BJ (cell line): ENCODE measurements around the gene ONECUT1. TPM values are rescaled to one million over a fixed set of nuclear protein-coding genes. Genes with fewer than 3 reads are reported as not detected.

Experiments used
- CTCF ChIA-PET: fragments of 350-600 bp; formaldehyde crosslinking; extraction: SDS; loops from one replicate; lab custom pipeline; 2021; ENCODE audit warnings: antibody characterized with exemption, inconsistent platforms; lab: Yijun Ruan, JAX
- POLR2A ChIA-PET: fragments of 300-600 bp; sonication (Branson Sonifier 250); formaldehyde crosslinking; extraction: SDS; loops from one replicate; lab custom pipeline; 2021; ENCODE audit warnings: antibody characterized with exemption; lab: Charles Lee
- DNase-seq: peaks from one replicate; pipeline ENCODE4 v3.0.0-alpha.2; 2011; ENCODE audit warnings: low read depth
- H3K27me3 ChIP-seq: 2 replicates; pipeline ENCODE4 v1.6.0; 2011; ENCODE audit warnings: low read length; ENCODE audit not compliant: control insufficient read depth, insufficient read depth
- H3K36me3 ChIP-seq: 2 replicates; pipeline ENCODE4 v1.5.1; 2011; ENCODE audit warnings: low read length; ENCODE audit not compliant: control insufficient read depth, insufficient read depth
- H3K4me3 ChIP-seq: 2 replicates; pipeline ENCODE4 v1.5.1; 2011; ENCODE audit warnings: low read depth, mild to moderate bottlenecking, control low read depth, low read length
- polyA plus RNA-seq: library from polyadenylated mRNA; depleted of rRNA; stranded (reverse); fragments of >200 nt; gene quantifications from 2 replicates; pipeline ENCODE4 v1.2.3, GENCODE V29; 2011
- TF ChIP-seq, protein P1 (sequence below): IDR thresholded peaks from 2 replicates; pipeline ENCODE4 v1.5.1; 2011; ENCODE audit warnings: low read depth, mild to moderate bottlenecking, control low read depth, inconsistent platforms, low read length, moderate library complexity; ENCODE audit not compliant: insufficient read depth

ONECUT1 gene
- polyA plus RNA-seq, 1 experiment = not detected

DNA sequence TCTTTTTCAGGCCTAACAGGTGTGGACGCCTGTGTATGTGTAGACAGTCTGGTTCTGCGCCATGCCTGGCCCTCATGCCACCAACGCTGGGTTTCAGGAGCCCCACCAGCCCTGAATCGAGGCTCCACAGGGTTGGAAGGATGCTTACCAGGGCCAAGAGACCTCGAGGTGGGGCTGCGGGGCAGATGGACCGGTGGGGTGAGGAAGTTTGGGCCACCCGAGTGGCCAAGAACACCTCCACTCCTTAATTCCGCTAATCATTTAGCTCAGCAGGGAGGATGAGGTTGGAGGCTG, 6.0 kb upstream of the ONECUT1 start:
- CTCF ChIA-PET = no interaction called here
- POLR2A ChIA-PET = no interaction called here
- Histone ChIP-seq H3K27me3 (peaks cover 72% of the 10 kb centered on the region), H3K4me3 (no peak overlapping the region), H3K36me3 (no peaks in the 10 kb centered on the region)
- no peak for DNase-seq
- TF ChIP-seq, protein P1, sequence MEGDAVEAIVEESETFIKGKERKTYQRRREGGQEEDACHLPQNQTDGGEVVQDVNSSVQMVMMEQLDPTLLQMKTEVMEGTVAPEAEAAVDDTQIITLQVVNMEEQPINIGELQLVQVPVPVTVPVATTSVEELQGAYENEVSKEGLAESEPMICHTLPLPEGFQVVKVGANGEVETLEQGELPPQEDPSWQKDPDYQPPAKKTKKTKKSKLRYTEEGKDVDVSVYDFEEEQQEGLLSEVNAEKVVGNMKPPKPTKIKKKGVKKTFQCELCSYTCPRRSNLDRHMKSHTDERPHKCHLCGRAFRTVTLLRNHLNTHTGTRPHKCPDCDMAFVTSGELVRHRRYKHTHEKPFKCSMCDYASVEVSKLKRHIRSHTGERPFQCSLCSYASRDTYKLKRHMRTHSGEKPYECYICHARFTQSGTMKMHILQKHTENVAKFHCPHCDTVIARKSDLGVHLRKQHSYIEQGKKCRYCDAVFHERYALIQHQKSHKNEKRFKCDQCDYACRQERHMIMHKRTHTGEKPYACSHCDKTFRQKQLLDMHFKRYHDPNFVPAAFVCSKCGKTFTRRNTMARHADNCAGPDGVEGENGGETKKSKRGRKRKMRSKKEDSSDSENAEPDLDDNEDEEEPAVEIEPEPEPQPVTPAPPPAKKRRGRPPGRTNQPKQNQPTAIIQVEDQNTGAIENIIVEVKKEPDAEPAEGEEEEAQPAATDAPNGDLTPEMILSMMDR = no peak

DNA sequence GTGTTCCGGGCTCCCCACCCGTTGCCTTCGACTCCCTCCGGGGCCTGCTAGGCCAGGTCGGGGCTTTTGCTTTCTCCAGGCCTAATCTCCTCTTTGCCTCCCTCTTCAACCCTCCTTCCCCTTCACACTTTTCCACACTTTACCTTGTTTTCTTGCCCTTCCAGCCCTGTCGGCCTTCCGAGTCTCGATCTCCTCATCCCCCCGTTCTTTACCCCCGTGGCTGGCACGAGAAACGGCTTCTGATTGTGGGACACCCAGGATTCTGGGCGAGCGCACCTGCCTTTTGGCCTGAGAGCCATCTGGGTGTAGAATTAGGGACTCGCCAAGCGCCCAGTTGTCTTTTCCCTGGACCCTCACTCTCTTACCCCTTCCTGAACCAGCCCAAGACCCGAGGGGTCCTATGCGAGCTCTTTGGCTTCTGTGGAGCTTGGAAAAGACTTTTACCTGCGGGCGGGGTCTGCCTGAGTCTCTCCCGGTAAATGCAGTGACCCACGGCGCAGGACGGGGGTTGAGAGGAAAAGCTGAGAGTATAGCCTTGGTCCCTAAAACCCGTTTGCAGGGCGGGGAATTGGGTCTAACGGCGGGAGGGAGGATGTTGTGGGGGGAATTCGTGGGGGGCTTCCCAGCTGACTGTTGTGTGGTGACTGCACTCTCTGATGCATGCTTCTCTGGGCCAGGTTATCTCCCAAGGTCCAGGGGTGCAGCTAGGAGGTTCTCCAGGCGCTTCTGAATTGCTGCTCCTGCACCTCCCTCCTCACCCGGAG, 5.5 kb upstream of the ONECUT1 start:
- no peaks in the 10 kb centered on the region for H3K36me3 ChIP-seq
- no peak for DNase-seq
- TF ChIP-seq, protein P1 = no peak
- H3K27me3 ChIP-seq = peaks cover 71% of the 10 kb centered on the region
- CTCF ChIA-PET = interaction anchor here (1.1 kb wide), 1 partner anchor 13 kb away, joined by 3 read pairs; no protein-coding TSS in a partner anchor
- no peak overlapping the region for H3K4me3 ChIP-seq
- POLR2A ChIA-PET = no interaction called here

DNA sequence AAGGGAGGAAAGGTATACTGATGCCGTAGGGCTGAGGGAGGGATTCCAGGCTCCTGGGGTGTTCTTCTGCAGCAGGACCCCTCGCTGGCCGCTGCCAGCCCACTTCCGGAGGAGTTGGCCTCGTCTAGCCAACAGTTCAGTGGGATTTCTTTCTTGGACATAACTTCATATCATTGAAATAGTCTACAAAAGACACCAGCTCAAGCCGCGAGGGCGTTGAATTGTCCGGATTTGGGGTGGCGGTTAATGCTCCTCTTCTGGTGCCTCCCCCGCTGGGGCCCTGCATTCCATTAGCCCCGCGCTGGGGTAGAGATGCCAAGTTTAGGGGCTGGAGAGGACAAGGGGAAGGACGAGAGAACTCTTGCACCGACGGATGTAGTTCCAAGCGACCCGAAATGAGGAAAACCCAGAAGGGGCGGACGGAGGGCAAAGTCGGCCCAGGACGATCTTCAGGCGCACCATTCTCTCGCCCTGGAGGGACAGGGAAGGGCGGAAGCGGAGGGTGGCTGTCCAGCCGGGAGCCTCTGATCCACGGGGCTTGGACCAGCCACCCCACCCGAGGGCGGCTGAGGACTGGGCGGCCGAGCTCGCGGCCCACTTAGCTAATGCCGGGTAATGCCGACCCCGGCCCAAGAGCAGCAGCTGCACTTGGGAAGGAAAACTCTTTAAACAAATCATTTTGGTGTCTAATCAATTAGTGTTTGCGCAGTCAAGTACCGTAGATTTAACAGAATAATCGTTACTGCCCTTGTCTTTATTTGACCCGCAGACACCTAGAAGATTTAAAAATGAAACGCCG, 4.7 kb upstream of the ONECUT1 start:
- peaks cover 68% of the 10 kb centered on the region for H3K27me3 ChIP-seq
- TF ChIP-seq, protein P1 = no peak
- POLR2A ChIA-PET = no interaction called here
- no peaks in the 10 kb centered on the region for H3K36me3 ChIP-seq
- no peak for DNase-seq
- CTCF ChIA-PET = interaction anchor here (1.1 kb wide), 1 partner anchor 12 kb away, joined by 3 read pairs; no protein-coding TSS in a partner anchor
- H3K4me3 ChIP-seq = no peak overlapping the region

DNA sequence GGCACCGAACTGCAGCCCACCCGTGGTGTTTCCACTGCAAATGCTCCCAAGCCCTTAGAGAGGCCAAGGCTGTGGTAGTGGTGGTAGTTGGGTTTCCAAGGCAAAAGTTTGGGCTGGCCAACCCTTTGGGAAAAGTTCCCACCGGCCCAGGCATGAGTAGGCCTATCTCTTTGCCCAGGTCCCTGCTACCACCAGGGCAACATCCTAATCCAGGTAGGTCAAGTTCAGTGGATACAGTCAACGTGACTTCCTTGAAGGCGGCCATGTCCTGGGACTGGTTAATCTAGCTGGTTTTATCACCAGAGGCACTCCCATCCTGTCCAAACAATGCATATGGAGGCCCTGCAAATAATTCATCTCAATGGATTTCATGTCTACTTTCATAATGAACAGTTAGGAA, 1.6 kb upstream of the ONECUT1 start:
- H3K27me3 ChIP-seq = peaks cover 72% of the 10 kb centered on the region
- ChIA-PET POLR2A (no interaction called here), CTCF (interaction anchor here (1.7 kb wide), 1 partner anchor 10 kb away, joined by 4 read pairs; no protein-coding TSS in a partner anchor)
- no peak overlapping the region for H3K4me3 ChIP-seq
- no peaks in the 10 kb centered on the region for H3K36me3 ChIP-seq
- DNase-seq = no peak
- TF ChIP-seq, protein P1 = no peak
